Chondrocyte (in vitro differentiated cells): Measurements from ENCODE around the gene SCARB2. TPM values are rescaled to one million over a fixed set of nuclear protein-coding genes. Genes with fewer than 3 reads are reported as not detected.

ENCODE experiments used
- DNase-seq: peaks from one replicate; pipeline ENCODE4 v3.0.0; 2021; ENCODE audit warnings: mixed read lengths, low spot score
- H3K27ac Mint-ChIP-seq: one replicate; pipeline ENCODE4 v1.8.0; 2021; ENCODE audit warnings: mild to moderate bottlenecking, moderate library complexity, mixed read lengths; ENCODE audit not compliant: unreplicated experiment
- H3K27me3 Mint-ChIP-seq: 2 replicates; pipeline ENCODE4 v1.8.0; 2021; ENCODE audit warnings: low read depth, mixed read lengths
- H3K36me3 Mint-ChIP-seq: 2 replicates; pipeline ENCODE4 v1.8.0; 2021; ENCODE audit warnings: low read depth, mixed read lengths
- H3K4me1 Mint-ChIP-seq: 2 replicates; pipeline ENCODE4 v1.8.0; 2021; ENCODE audit warnings: low read depth, mild to moderate bottlenecking, mixed read lengths
- H3K4me3 Mint-ChIP-seq: one replicate; pipeline ENCODE4 v1.8.0; 2021; ENCODE audit warnings: mild to moderate bottlenecking, moderate library complexity, mixed read lengths; ENCODE audit not compliant: unreplicated experiment
- H3K9me3 Mint-ChIP-seq: 2 replicates; pipeline ENCODE4 v1.8.0; 2021; ENCODE audit warnings: low read depth, mixed read lengths
- CTCF ChIP-seq: fragments of 200-600 bp; sonication (generic); IDR thresholded peaks from 2 replicates; pipeline ENCODE4 v1.5.0; 2021; ENCODE audit warnings: antibody characterized with exemption, mild to moderate bottlenecking, moderate library complexity
- total RNA-seq: library from RNA; stranded (reverse); gene quantifications from 3 replicates; pipeline ENCODE4 v1.2.1, GENCODE V29; 2021

Gene SCARB2
- total RNA-seq, 1 donor from 2014 or later = 155 TPM

GRCh38 chr4:76199664-76200211 is 13.9 kb downstream of the SCARB2 start:
- no peaks in the 10 kb centered on the region for H3K9me3 Mint-ChIP-seq
- no peaks in the 10 kb centered on the region for H3K27me3 Mint-ChIP-seq
- peak; percentile 54 for TF ChIP-seq CTCF
- no peak for DNase-seq
- H3K4me1 Mint-ChIP-seq = peaks cover 49% of the 10 kb centered on the region
- H3K27ac Mint-ChIP-seq = peak overlapping the region; percentile 96
- H3K4me3 Mint-ChIP-seq = peak overlapping the region; percentile 41
- H3K36me3 Mint-ChIP-seq = peaks cover 1% of the 10 kb centered on the region

DNA sequence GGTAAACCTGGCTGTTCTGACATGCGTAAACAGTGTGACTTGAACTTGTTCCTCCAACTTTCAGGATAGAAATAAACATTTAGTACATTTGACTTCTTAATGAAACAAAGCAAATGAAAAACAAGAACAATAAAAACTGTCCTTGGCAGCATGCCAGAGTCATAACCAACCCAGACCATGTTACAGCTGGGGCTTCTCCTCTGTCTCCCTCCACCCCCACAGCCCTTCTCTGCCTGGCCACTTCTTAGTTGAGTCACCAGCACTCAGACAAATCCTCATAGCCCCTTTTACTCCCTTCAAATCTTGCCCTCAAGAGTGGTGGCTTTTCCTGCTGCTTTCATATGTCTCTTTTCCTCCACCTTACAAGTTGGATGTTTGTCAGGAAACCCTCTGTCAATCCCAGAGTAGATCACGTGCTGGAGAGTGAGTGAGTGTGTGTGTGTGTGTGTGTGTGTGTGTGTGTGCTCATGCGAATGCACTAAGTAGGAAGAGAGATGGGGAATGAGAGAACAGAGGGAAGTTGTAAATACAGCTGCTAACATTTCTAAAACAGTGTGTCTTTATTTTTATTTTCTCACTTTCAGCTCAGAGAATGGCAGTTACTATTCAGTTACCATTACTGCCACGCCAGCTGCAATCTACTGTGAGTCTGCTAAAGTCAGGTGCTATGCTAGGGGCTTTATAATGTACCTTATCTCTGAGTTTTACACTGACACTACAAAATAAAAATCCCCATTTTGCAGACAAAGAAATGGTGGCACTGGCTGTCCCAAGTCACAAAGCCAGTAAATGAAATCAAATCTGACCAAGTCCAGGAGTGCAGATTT is 15.0 kb downstream of the SCARB2 start:
- peaks cover 11% of the 10 kb centered on the region for H3K36me3 Mint-ChIP-seq
- H3K4me3 Mint-ChIP-seq = peak overlapping the region; percentile 23
- peak overlapping the region; percentile 94 for H3K27ac Mint-ChIP-seq
- no peak for DNase-seq
- H3K4me1 Mint-ChIP-seq = peaks cover 60% of the 10 kb centered on the region
- no peak for TF ChIP-seq CTCF
- H3K27me3 Mint-ChIP-seq = no peaks in the 10 kb centered on the region
- no peaks in the 10 kb centered on the region for H3K9me3 Mint-ChIP-seq

DNA sequence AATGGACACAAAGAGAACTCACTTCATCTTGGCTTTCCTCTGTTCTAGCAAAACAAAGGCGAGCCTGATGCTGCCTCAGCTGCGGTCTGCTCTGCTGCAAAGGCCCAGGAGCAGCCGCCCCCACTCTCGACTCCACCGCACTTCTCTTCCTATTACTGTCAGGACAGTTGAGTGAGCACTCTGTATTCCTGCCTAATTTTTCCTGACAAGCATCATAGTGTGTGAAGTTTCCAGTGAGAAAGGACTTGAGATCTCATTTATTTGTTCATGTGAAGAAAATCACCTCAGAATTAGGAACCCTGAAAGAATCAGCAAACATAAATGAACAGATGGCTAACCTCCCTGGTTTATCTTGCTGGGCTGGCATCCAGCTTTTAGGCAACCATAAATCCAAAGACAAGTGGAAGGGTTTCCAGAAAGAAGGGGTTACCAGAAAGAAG is 15.6 kb downstream of the SCARB2 start:
- peaks cover 62% of the 10 kb centered on the region for H3K4me1 Mint-ChIP-seq
- peak overlapping the region; percentile 26 for H3K4me3 Mint-ChIP-seq
- TF ChIP-seq CTCF = no peak
- peak overlapping the region; percentile 94 for H3K27ac Mint-ChIP-seq
- H3K27me3 Mint-ChIP-seq = no peaks in the 10 kb centered on the region
- no peak for DNase-seq
- H3K36me3 Mint-ChIP-seq = peaks cover 16% of the 10 kb centered on the region
- no peaks in the 10 kb centered on the region for H3K9me3 Mint-ChIP-seq

GRCh38 chr4:76197031-76197743 is 16.4 kb downstream of the SCARB2 start:
- DNase-seq = no peak
- Mint-ChIP-seq H3K9me3 (no peaks in the 10 kb centered on the region), H3K36me3 (peaks cover 23% of the 10 kb centered on the region), H3K4me3 (no peak overlapping the region), H3K27me3 (no peaks in the 10 kb centered on the region), H3K4me1 (peaks cover 62% of the 10 kb centered on the region), H3K27ac (peak overlapping the region; percentile 94)
- TF ChIP-seq CTCF = no peak

DNA sequence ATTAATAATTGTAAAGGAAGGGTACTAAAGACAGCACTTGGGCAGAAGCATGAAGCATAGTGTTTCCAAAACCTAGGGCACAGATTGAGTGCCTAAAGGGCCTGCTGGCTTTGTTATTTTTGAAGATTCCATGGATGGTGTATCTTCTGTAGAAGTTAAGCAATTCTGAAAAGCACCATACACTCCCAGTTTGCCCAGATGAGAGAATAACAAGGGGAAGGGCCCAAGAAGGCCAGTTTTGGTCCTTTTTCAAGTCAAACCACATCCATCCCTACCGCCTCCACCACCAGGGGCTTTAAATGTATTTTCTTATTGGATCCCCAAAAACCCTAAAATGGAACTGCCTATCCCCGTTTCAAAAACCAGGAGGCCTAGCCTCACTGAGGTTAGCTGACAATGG is 17.2 kb downstream of the SCARB2 start:
- H3K36me3 Mint-ChIP-seq = peaks cover 30% of the 10 kb centered on the region
- no peak overlapping the region for H3K4me3 Mint-ChIP-seq
- TF ChIP-seq CTCF = no peak
- peak overlapping the region; percentile 79 for H3K27ac Mint-ChIP-seq
- no peaks in the 10 kb centered on the region for H3K9me3 Mint-ChIP-seq
- no peaks in the 10 kb centered on the region for H3K27me3 Mint-ChIP-seq
- H3K4me1 Mint-ChIP-seq = peaks cover 62% of the 10 kb centered on the region
- DNase-seq = no peak
